Ectodermal cell (in vitro differentiated cells): ENCODE data around the gene FYN.

Experiments
- H3K27ac ChIP-seq: 2 replicates; pipeline ENCODE4 v1.7.0; 2013; ENCODE audit warnings: mild to moderate bottlenecking, low read depth, low read length; ENCODE audit not compliant: insufficient read depth, poor library complexity, severe bottlenecking
- H3K27me3 ChIP-seq: 2 replicates; pipeline ENCODE4 v1.7.0; 2013; ENCODE audit warnings: mild to moderate bottlenecking, low read length; ENCODE audit not compliant: insufficient read depth, control insufficient read depth, poor library complexity, severe bottlenecking
- H3K36me3 ChIP-seq: one replicate; pipeline ENCODE4 v1.7.0; 2013; ENCODE audit warnings: low read length; ENCODE audit not compliant: control insufficient read depth, insufficient read depth
- H3K4me1 ChIP-seq: one replicate; pipeline ENCODE4 v1.7.0; 2013; ENCODE audit warnings: low read length; ENCODE audit not compliant: control insufficient read depth, insufficient read depth
- H3K4me3 ChIP-seq: 2 replicates; pipeline ENCODE4 v1.7.0; 2013; ENCODE audit warnings: low read depth, low read length, control low read depth; ENCODE audit not compliant: insufficient read depth
- H3K9me3 ChIP-seq: 2 replicates; pipeline ENCODE4 v1.7.0; 2013; ENCODE audit warnings: mild to moderate bottlenecking, low read length, moderate library complexity; ENCODE audit not compliant: control insufficient read depth
- WGBS, 2 experiments: methylation state at CpG; one replicate each; pipeline ENCODE4 v1.1.7; 2013; ENCODE audit warnings: missing lambda C conversion rate in 2 of 2; 5-methylcytosine and 5-hydroxymethylcytosine counted together

FYN gene

DNA sequence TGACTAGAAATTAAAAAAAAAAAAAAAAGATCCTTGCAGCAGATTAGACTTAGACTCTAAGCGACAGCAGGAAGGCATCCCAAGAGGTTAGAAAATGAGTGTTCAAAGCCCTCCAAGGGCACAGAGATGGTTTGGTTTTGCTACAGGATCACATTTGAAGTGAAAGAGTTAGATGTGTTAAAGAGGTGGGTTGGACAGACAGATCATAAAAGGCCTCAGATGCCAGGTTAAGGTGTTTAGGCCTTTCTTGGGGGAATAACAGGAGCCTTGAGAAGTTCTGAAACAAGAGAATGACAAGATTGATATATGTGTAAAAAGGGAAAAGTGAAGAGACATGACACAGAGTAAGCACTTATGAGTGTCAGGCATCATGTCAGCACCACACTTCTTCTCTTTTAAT lies 107.5 kb downstream of the FYN start:
- Histone ChIP-seq H3K4me3 (no peak overlapping the region), H3K27ac (no peak overlapping the region), H3K36me3 (no peaks in the 10 kb centered on the region), H3K4me1 (peaks cover 50% of the 10 kb centered on the region), H3K27me3 (no peaks in the 10 kb centered on the region), H3K9me3 (no peaks in the 10 kb centered on the region)
- WGBS, 2 experiments: 91 to 95% methylated on average over 1 of the region's 1 CpG

DNA sequence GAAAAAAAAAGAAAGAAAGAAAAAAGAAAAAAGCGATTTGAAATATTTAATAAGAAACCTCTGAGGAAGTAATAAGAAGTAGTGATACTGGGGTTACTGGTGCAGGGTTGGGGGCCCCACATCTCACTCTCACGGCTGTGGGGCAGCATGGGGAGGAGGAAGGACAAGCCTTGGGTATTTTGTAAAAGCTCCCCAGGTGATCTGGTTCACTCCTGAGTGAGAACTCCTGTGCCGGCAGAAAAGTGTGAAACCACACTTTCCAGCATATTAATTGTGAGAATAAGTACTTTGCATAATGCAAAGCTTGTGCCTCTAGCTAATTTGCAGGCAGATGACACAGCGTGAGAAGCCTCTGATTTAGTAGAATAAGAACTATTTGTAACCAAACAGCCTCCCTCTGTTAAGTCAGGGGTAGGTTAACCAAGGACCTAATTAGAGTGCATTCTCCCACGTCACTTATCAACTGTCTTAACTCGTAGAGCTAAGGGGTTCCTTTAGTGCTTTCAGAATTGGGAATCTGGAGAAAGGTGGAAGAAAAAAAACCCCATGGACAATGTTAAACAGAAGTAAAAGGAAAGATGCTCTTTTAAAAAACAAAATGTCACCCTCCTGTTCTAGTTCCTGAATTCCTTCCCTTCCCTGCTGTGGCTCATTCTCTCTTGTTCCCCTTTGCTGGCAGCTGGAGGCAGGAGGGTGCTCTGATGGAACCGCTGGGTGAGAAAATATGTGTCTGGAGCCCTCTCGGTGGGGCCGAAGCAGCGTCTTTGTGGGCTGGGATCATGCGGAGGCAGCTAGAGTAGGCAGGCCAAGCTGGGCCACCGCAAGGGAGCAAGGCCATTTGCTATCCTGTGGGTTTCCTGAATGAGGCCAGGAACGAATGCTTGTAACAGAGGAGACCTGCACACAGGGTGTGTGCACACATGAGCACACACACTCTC lies 108.7 kb downstream of the FYN start:
- H3K36me3 ChIP-seq: no peaks in the 10 kb centered on the region
- no peaks in the 10 kb centered on the region for H3K27me3 ChIP-seq
- peak overlapping the region; percentile 71 for H3K27ac ChIP-seq
- H3K4me1 ChIP-seq: peaks cover 59% of the 10 kb centered on the region
- H3K4me3 ChIP-seq: no peak overlapping the region
- no peaks in the 10 kb centered on the region for H3K9me3 ChIP-seq
- 28 to 29% methylated on average over 13 of the region's 13 CpGs for WGBS, 2 experiments

DNA sequence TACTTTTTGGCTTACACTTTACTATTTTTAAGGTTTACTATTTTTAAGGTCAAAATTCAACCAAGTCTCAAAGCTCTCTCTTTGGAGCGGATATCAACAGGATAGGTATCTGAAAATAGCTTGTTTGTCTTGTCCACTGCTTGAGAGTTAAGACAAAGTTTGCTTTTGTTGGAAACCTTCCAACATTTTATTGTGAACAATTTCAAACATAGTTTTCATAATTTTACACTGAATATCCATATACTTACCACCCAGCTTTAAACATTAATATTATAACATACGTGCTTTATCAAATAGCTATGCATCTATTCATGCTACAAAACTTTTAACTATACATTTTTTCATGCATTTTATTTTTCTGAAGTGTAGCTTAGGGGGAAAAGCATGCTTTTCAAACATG lies 109.9 kb downstream of the FYN start:
- Histone ChIP-seq H3K9me3 (no peaks in the 10 kb centered on the region), H3K27ac (no peak overlapping the region), H3K36me3 (no peaks in the 10 kb centered on the region), H3K4me1 (peaks cover 66% of the 10 kb centered on the region), H3K4me3 (no peak overlapping the region), H3K27me3 (no peaks in the 10 kb centered on the region)
- 93 to 94% methylated on average over 2 of the region's 2 CpGs for WGBS, 2 experiments

- Histone ChIP-seq H3K4me1 (peaks cover 65% of the 10 kb centered on the region), H3K36me3 (no peaks in the 10 kb centered on the region), H3K27me3 (no peaks in the 10 kb centered on the region), H3K27ac (no peak overlapping the region), H3K9me3 (no peaks in the 10 kb centered on the region), H3K4me3 (no peak overlapping the region)
- 80 to 84% methylated on average over 7 of the region's 7 CpGs for WGBS, 2 experiments
Observed at GRCh38 chr6:111761783-111762312, 111.4 kb downstream of the FYN start.

- WGBS, 2 experiments: 88 to 98% methylated on average over 2 of the region's 2 CpGs
- Histone ChIP-seq H3K4me1 (peaks cover 59% of the 10 kb centered on the region), H3K4me3 (no peak overlapping the region), H3K27ac (no peak overlapping the region), H3K9me3 (no peaks in the 10 kb centered on the region), H3K27me3 (no peaks in the 10 kb centered on the region), H3K36me3 (no peaks in the 10 kb centered on the region)
Observed at GRCh38 chr6:111761212-111761611, 112.0 kb downstream of the FYN start.

- Histone ChIP-seq H3K27me3 (no peaks in the 10 kb centered on the region), H3K4me3 (no peak overlapping the region), H3K36me3 (no peaks in the 10 kb centered on the region), H3K27ac (peak overlapping the region; percentile 56), H3K9me3 (no peaks in the 10 kb centered on the region), H3K4me1 (peaks cover 49% of the 10 kb centered on the region)
- WGBS, 2 experiments: 81% methylated on average over 18 of the region's 18 CpGs
Observed at GRCh38 chr6:111759836-111760785, 113.1 kb downstream of the FYN start.

DNA sequence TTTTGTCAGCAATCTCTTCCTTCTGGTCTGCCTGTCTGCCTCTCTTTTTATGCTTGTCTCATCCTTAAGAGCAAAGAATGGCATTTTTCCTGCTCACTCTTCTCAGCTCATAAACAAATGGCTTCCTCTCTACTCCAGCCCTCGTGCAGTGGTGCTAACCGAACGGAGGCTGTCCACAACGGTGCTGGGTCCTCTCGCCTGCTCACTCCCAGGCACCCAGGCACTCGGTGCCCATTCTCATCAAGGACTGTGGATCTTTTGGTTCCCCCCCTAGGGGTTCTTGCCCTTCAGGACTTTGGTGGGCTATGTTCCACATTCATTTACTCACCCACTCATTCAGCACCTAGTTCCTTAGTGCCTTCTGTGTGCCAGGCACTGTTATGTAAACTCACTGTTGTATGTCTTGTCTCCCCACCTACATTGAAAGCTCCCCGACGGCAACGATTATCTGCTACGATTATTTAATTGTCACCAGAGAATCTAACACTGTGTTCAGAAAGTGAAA lies 113.9 kb downstream of the FYN start:
- WGBS, 2 experiments: 84 to 88% methylated on average over 10 of the region's 10 CpGs
- no peaks in the 10 kb centered on the region for H3K9me3 ChIP-seq
- no peak overlapping the region for H3K27ac ChIP-seq
- H3K36me3 ChIP-seq: no peaks in the 10 kb centered on the region
- H3K27me3 ChIP-seq: no peaks in the 10 kb centered on the region
- H3K4me3 ChIP-seq: no peak overlapping the region
- peaks cover 42% of the 10 kb centered on the region for H3K4me1 ChIP-seq

- Histone ChIP-seq H3K27ac (no peak overlapping the region), H3K9me3 (no peaks in the 10 kb centered on the region), H3K27me3 (no peaks in the 10 kb centered on the region), H3K36me3 (no peaks in the 10 kb centered on the region), H3K4me3 (no peak overlapping the region), H3K4me1 (peaks cover 39% of the 10 kb centered on the region)
- 95% methylated on average over 11 of the region's 11 CpGs for WGBS, 2 experiments
Observed at GRCh38 chr6:111758608-111759329, 114.5 kb downstream of the FYN start.

GRCh38 chr6:111757342-111757741 lies 115.9 kb downstream of the FYN start:
- H3K4me3 ChIP-seq: no peak overlapping the region
- H3K27me3 ChIP-seq: no peaks in the 10 kb centered on the region
- H3K9me3 ChIP-seq: no peaks in the 10 kb centered on the region
- no peak overlapping the region for H3K27ac ChIP-seq
- H3K36me3 ChIP-seq: no peaks in the 10 kb centered on the region
- WGBS, 2 experiments: 88% methylated on average over 1 of the region's 1 CpG; no CpG with 5 or more reads in 1 of the 2 experiments
- peaks cover 34% of the 10 kb centered on the region for H3K4me1 ChIP-seq
